ENCODE data around the gene ZNF135. TPM values are rescaled to one million over a fixed set of nuclear protein-coding genes. Genes with fewer than 3 reads are reported as not detected.

The ZNF135 gene
- total RNA-seq, 1 donor from 2014 or later = 0.16 TPM

GRCh38 chr19:58117841-58118575, 58.9 kb downstream of the ZNF135 start:
- Mint-ChIP-seq H3K4me1 (ENCODE audit: low read depth) (no peaks in the 10 kb centered on the region), H3K4me3 (no peak overlapping the region), H3K27ac (no peak overlapping the region), H3K9me3 (peaks cover 77% of the 10 kb centered on the region), H3K36me3 (ENCODE audit: low read depth) (no peaks in the 10 kb centered on the region), H3K27me3 (ENCODE audit: insufficient read depth) (peaks cover 1% of the 10 kb centered on the region)
- intact Hi-C loops (cut with micrococcal nuclease) = no loop called here
- no peak for DNase-seq (ENCODE audit: low spot score)

- H3K4me1 Mint-ChIP-seq (ENCODE audit: low read depth) = no peaks in the 10 kb centered on the region
- no peak for DNase-seq (ENCODE audit: low spot score)
- H3K9me3 Mint-ChIP-seq = peaks cover 79% of the 10 kb centered on the region
- intact Hi-C loops (cut with micrococcal nuclease) = no loop called here
- H3K4me3 Mint-ChIP-seq = no peak overlapping the region
- H3K27me3 Mint-ChIP-seq (ENCODE audit: insufficient read depth) = peaks cover 1% of the 10 kb centered on the region
- H3K27ac Mint-ChIP-seq = peak overlapping the region; percentile 37
- H3K36me3 Mint-ChIP-seq (ENCODE audit: low read depth) = no peaks in the 10 kb centered on the region
These were observed 60.1 kb downstream of the ZNF135 start for GRCh38 chr19:58118979-58119733.

Other genes starting within 250 kb of the ZNF135 start
- gene ZNF552, start 244.4 kb upstream of the ZNF135 start, total RNA-seq = 9.0 and 10.7 TPM in 2 replicates
- gene ZNF587B, start 229.0 kb upstream of the ZNF135 start, total RNA-seq = 25.1 and 26.7 TPM in 2 replicates
- gene ZNF587, start 209.4 kb upstream of the ZNF135 start, total RNA-seq = 29.4 and 29.6 TPM in 2 replicates
- gene ZNF814, start 170.2 kb upstream of the ZNF135 start, total RNA-seq = 14.1 and 15.7 TPM in 2 replicates
- gene ZNF417, start 142.7 kb upstream of the ZNF135 start, total RNA-seq = 10.9 and 11.6 TPM in 2 replicates
- gene ZNF418, start 123.9 kb upstream of the ZNF135 start, total RNA-seq = 0.70 and 3.6 TPM in 2 replicates
- 2.5 and 3.4 TPM in 2 replicates for gene ZNF256, start 111.6 kb upstream of the ZNF135 start, total RNA-seq
- gene C19orf18, start 84.7 kb upstream of the ZNF135 start, total RNA-seq = not detected in 2 replicates
- gene ZNF606, start 56.5 kb upstream of the ZNF135 start, total RNA-seq = 6.3 and 6.4 TPM in 2 replicates
- gene ZSCAN1, start 25.3 kb upstream of the ZNF135 start, total RNA-seq = not detected in 2 replicates
- 2.0 and 2.3 TPM in 2 replicates for gene ZSCAN18, start 38.9 kb downstream of the ZNF135 start, total RNA-seq
- gene ZNF329, start 91.5 kb downstream of the ZNF135 start, total RNA-seq = 1.6 and 1.9 TPM in 2 replicates
- gene ZNF274, start 123.8 kb downstream of the ZNF135 start, total RNA-seq = 18.2 and 21.2 TPM in 2 replicates
- 51.8 and 56.1 TPM in 2 replicates for gene ZNF544, start 169.6 kb downstream of the ZNF135 start, total RNA-seq
- gene ZNF8, start 219.7 kb downstream of the ZNF135 start, total RNA-seq = 4.0 and 4.4 TPM in 2 replicates
- 87.1 and 96.7 TPM in 2 replicates for gene ERVK3-1, start 246.1 kb downstream of the ZNF135 start, total RNA-seq

All from activated T-helper 1 cell treated with anti-CD3 and anti-CD28 coated beads, Interleukin-12 subunit alpha, Interleukin-12 subunit beta, Interleukin-2, Interleukin-4 antibody, amounts not matched to agents 30 ng/mL and 10 ng/mL and 1 ng/mL, durations not matched to agents 14 hours and 24 hours and 36 hours (primary cell).